ENCODE measurements around the gene LRRC2.
"Not testable (repeated sequence)": the region's sequence is repeated elsewhere in the genome, so short reads cannot be mapped to it uniquely, and the experiment has no call there.

LRRC2 gene

DNA sequence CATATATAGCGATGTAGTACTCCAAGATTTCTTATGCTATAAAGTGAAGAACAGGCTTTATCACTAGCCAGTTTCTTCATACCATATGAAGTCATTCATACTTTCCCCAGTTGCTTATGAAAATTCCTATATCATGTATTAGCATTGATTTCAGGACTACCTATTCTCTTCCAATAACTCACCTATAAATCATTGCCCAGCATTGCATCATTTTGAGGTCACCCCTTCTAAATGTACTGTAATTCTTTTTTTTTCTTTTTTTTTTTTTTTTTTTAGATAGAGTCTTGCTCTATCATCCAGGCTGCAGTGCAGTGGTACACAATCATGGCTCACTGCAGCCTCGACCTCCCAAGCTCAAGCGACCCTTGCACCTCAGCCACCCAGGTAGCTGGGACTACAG is 41.3 kb downstream of the LRRC2 start:
- CTCF ChIA-PET, result no interaction called here

DNA sequence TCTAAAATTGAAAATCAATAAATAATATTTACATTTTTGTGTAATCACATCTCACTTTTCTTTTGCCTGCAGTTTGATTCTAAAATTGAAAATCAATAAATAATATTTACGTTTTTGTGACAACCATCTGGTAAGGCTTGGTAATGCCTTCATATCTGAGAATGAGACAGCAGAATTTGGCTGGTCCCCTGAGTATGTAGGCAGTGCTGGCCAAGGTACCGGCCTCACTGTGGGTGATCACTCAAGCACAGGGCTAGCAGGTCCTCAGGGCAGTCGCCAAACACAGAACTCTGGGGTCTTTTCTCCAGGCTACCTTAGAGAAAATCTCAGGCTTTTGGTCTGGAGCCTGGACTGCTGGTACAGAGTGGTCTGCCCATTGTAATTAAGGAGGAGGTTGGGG is 42.1 kb downstream of the LRRC2 start:
- ChIA-PET CTCF (no interaction called here), POLR2A (no interaction called here)
- TF ChIP-seq CTCF (IDR thresholded peaks at IDR 0.05; ENCODE audit: control extremely low read depth, extremely low read depth, low read depth, missing control alignments), result no peak
- DNase-seq (ENCODE audit: extremely low spot score), result no peak

More for the DNA sequence above, 41.3 kb downstream of the LRRC2 start:
- POLR2A ChIA-PET, result no interaction called here
- no peak for DNase-seq (ENCODE audit: extremely low spot score)
- TF ChIP-seq CTCF (IDR thresholded peaks at IDR 0.05; ENCODE audit: control extremely low read depth, extremely low read depth, low read depth, missing control alignments), result no peak

DNA sequence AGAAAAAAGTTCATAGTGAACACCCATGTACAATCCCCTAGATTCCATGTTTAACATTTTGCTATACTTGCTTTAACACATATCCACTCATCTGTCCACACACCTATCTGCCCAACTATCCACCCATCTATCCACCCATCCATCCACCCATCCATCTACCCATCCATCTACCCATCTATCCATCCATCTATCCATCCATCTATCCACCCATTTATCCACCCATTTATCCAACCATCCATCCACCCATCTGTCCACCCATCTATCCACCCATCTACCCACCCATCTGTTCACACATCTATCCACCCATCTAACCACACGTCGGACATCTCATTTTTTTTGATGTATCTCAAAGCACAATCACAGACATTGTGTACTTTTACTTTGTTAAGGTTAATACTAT is 42.5 kb downstream of the LRRC2 start:
- ChIA-PET CTCF (no interaction called here), POLR2A (no interaction called here)
- TF ChIP-seq CTCF (IDR thresholded peaks at IDR 0.05; ENCODE audit: control extremely low read depth, extremely low read depth, low read depth, missing control alignments), result no peak
- DNase-seq (ENCODE audit: extremely low spot score), result no peak

DNA sequence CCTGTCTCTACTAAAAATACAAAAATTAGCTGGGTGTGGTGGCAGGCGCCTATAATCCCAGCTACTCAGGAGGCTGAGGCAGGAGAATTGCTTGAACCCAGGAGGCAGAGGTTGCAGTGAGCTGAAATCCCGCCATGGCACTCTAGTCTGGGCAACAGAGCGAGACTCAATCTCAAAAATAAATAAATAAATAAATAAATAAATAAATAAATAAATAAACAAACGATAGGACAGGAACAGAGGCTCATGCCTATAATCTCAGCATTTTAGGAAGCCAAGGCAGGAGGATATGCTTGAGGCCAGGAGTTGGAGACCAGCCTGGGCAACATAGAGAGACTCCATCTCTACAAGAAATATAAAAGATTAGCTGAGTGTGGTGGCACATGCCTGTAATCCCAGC is 43.9 kb downstream of the LRRC2 start:
- POLR2A ChIA-PET; DNase-seq (ENCODE audit: extremely low spot score): not testable (repeated sequence)
- CTCF ChIA-PET, result interaction anchor here (1.2 kb wide), 1 partner anchor 34 kb away, joined by 7 read pairs; no protein-coding TSS in a partner anchor

- DNase-seq (ENCODE audit: extremely low spot score), result no peak
- ChIA-PET POLR2A (no interaction called here), CTCF (no interaction called here)
- no peak for TF ChIP-seq CTCF (IDR thresholded peaks at IDR 0.05; ENCODE audit: control extremely low read depth, extremely low read depth, low read depth, missing control alignments)
Measured at GRCh38 chr3:46521096-46521495, 45.0 kb downstream of the LRRC2 start.

- POLR2A ChIA-PET, result no interaction called here
- CTCF ChIA-PET, result interaction anchor here (0.8 kb wide), 1 partner anchor 38 kb away, joined by 3 read pairs; no protein-coding TSS in a partner anchor
- TF ChIP-seq CTCF (IDR thresholded peaks at IDR 0.05; ENCODE audit: control extremely low read depth, extremely low read depth, low read depth, missing control alignments), result no peak
- no peak for DNase-seq (ENCODE audit: extremely low spot score)
Measured at GRCh38 chr3:46520531-46520930, 45.6 kb downstream of the LRRC2 start.

DNA sequence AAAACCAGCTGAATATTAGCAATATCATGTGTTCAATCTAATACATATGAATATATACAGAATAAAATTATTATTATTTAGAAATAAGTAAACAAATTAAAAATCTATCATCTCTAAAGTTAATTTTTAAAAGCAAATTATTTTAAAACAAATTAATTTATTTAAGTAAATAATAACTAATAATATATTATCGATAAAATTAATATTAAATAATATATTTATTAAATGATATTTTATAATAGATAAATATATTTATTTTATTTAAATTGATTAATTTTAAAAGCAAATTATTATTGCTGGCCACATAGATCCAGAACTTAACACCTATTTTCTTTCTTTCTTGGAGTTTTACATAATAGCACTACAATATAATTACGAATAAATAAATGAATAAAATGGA is 46.1 kb downstream of the LRRC2 start:
- TF ChIP-seq CTCF (IDR thresholded peaks at IDR 0.05; ENCODE audit: control extremely low read depth, extremely low read depth, low read depth, missing control alignments), result no peak
- ChIA-PET CTCF (interaction anchor here (0.6 to 0.8 kb wide), 2 partner anchors 38 to 39 kb away, joined by 3 read pairs; no protein-coding TSS in a partner anchor), POLR2A (no interaction called here)
- no peak for DNase-seq (ENCODE audit: extremely low spot score)

Measured in GM10248 (cell line).